Measurements from ENCODE around the gene USP5.
A peak's percentile ranks its signal among the peaks of the same experiment; 100 is the strongest.

USP5 gene

GRCh38 chr12:6851921-6852650 lies at the start of gene USP5:
Gene USP5 (plus strand): TSS chr12:6852150. CDS start chr12:6852180, 30 bp downstream.
- peak; percentile 99 to 100 for DNase-seq

GRCh38 chr12:6807170-6807569 lies 44.8 kb upstream of the USP5 start:
- no peak for DNase-seq

- DNase-seq, result no peak
Measured at GRCh38 chr12:6809056-6809455, 42.9 kb upstream of the USP5 start.

GRCh38 chr12:6810758-6811157 lies 41.2 kb upstream of the USP5 start:
- no peak for DNase-seq

GRCh38 chr12:6813363-6813762 lies 38.6 kb upstream of the USP5 start:
- DNase-seq, result no peak

- no peak for DNase-seq
Measured at GRCh38 chr12:6816598-6816997, 35.4 kb upstream of the USP5 start.

- DNase-seq, result no peak
Measured at GRCh38 chr12:6817098-6817497, 34.9 kb upstream of the USP5 start.

GRCh38 chr12:6817662-6818157 lies 34.2 kb upstream of the USP5 start:
- no peak for DNase-seq

- no peak for DNase-seq
Measured at GRCh38 chr12:6818222-6818621, 33.7 kb upstream of the USP5 start.

GRCh38 chr12:6818645-6819044 lies 33.3 kb upstream of the USP5 start:
- DNase-seq, result no peak

GRCh38 chr12:6819106-6820030 lies 32.6 kb upstream of the USP5 start:
- no peak for DNase-seq

GRCh38 chr12:6820166-6820565 lies 31.8 kb upstream of the USP5 start:
- DNase-seq, result no peak

- peak; percentile 61 for DNase-seq
Measured at GRCh38 chr12:6821591-6822425, 30.1 kb upstream of the USP5 start, which contains the start of gene GPR162. Gene GPR162 (plus strand): TSS chr12:6821821. CDS start chr12:6823899, 2,078 bp downstream.

- no peak for DNase-seq
Measured at GRCh38 chr12:6822426-6823135, 29.4 kb upstream of the USP5 start.

- no peak for DNase-seq
Measured at GRCh38 chr12:6823182-6824084, 28.5 kb upstream of the USP5 start.

GRCh38 chr12:6824085-6824775 lies 27.7 kb upstream of the USP5 start:
- no peak for DNase-seq

GRCh38 chr12:6824901-6825381 lies 27.0 kb upstream of the USP5 start:
- no peak for DNase-seq

- DNase-seq, result peak; percentile 88 to 91
Measured at GRCh38 chr12:6825398-6826124, 26.4 kb upstream of the USP5 start.

- DNase-seq, result no peak
Measured at GRCh38 chr12:6826125-6826733, 25.7 kb upstream of the USP5 start.

Measured in NCI-H446 (cell line).